Activated naive CD4-positive, alpha-beta T cell treated with anti-CD3 and anti-CD28 coated beads, Interleukin-2, amount 50 U/mL, for 16 hours (primary cell): ENCODE data around the gene TENT4A.
A peak's percentile ranks its signal among the peaks of the same experiment; 100 is the strongest.
"Not testable (repeated sequence)": the region's sequence is repeated elsewhere in the genome, so short reads cannot be mapped to it uniquely, and the experiment has no call there.

Experiments used
- DNase-seq: peaks from one replicate; pipeline ENCODE4 v3.0.0-alpha.2; 2020

Gene TENT4A

DNA sequence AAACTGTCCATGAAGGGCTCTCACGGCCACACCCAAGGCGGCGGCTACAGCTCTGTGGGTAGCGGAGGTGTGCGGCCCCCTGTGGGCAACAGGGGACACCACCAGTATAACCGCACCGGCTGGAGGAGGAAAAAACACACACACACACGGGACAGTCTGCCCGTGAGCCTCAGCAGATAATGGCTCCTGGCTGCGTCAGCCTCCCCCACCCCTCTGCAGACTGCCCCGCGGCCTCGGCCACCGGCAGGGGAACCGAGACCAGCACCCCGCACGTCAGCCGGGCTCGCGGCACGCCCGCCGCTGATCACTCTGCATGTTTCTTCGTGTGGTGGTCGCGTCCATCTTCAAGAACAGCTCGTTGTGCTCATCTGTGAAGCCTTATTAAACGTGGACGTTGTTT, 41.5 kb downstream of the TENT4A start:
- no peak for DNase-seq

DNA sequence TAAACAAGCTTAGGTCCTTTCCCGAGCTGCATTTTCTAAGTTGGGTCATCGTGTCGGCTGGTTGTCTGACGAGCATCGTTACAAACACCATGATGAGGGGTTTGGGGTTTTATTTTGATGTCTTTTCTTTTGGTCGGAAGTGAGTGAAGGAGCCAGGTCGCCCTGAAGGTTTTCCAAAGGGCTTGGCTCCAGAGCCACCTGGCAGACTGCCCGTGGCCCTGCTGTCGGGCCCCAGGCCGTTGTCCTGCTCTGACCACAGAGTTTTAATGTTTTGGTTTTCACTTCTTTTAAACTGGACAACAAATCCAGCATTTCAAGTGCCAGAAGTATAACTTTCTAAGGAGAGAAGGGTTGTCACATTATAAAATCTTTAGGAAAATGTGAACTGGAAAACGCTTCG, 42.3 kb downstream of the TENT4A start:
- no peak for DNase-seq

DNA sequence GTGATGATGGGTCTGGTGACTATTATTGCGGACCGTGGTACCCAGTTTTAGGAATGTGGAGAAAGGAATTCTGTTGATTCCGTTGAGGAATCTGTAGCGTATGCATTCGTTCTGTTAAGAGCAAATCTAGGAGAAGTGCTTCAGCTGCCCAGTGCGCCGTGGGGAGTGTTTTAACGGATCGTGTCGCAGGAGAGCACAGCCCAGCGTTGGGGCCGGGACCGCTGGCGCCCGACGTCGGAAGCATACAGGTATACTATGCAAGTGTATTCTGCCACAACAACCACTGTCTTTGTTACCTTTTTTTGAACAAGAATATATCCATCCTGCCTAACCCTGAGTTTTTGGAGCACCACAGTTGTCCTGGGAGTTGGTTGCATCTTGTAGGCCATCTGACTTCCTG, 42.7 kb downstream of the TENT4A start:
- no peak for DNase-seq

DNA sequence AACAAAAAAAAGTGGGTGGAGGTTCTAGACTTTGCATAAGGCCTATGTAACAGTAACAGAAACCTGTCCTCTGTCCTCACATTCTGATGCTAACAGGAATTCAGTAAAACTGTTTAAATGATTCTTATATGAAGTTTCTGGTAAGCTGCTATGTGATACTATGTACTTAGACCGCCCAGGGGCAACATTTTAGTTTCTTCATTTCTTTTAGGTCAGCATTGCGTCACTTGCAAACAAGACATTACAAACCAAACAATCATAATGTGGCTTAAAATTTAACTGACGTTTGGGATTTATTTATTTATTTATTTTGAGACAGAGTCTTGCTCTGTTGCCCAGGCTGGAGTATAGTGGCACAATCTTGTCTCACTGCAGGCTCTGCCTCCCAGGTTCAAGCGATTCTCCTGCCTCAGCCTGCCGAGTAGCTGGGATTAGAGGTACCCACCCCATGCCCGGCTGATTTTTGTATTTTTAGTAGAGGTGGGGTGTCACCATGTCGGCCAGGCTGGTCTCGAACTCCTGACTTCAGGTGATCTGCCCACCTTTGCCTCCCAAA, 44.3 kb downstream of the TENT4A start:
- DNase-seq = no peak

DNA sequence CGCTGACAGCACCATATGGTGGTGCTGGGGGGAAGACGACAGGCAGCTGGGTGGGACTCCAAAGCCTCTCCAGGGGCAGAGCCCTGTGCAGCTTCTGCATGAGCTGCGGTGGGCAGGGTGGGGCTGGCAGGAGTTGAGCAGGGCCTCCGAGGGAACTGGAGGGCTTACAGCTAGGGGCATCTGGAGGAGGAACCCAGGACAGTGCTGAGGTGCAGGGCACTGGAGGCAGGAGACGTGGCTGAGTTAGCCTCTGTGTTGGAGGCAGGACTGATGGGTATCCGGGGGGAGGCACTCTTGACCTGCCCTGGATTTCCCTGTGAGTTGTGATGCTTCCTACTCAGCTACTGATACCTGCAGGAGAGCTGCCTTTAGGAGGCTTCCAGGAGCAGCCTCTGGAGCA, 45.0 kb downstream of the TENT4A start:
- DNase-seq = no peak

DNA sequence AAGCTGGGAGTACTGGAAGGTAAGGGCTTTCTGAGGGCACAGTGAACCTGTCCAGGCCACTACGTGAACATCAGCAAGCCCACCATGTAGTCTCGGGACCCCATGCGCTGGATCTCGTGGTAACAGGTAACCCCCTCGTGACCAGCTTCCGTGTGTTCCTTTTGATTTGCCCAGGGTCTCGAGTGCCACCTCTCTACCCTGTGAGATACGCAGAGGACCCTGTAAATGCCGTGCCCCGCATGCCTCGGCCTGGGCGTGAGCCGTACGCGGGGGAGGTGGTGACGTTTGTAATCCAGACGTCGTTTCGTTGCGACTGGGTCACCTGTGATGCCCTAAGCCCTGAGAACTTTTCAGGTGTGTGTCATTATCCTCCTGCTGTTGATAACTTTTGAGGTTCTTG, 45.5 kb downstream of the TENT4A start:
- no peak for DNase-seq

DNA sequence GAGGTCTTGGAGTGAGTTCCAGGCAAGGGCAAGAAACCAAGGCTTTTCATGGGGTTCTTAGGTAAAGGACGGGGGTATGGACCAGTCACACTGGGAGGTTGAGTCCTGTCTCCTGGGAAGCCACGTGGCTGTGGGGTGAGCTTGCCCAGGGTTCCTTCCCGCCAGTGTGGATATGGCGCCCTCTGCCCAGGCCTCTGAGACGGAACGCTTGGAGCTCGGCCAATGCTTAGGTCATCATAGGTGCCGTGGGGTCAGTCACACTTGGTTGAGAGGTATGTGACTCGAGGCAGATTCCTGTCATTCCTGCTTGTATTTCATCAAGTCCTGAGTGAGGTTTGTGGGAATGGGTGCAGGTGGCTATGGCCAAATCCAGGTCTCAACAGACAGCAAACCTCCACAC, 46.2 kb downstream of the TENT4A start:
- DNase-seq = no peak

DNA sequence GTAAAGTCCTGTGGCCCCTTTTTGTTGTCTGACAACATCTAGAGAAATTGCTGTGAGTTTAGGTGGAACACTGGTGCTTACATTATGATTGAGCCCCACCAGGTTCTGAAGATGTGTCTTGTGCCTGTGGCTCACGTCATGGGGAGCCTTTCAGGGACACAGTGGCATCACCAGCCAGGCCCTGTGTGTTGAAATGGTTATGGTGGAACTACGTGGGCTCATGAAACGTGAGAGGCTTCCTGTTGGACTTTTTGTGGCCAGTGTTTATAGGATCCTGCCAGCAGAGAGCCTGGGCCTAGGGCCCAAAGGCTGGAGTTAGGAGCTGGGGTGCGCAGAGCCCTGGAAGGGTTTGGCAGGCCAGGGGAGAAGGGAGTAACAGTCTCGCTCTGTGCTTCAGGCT, 46.8 kb downstream of the TENT4A start:
- DNase-seq = no peak

DNA sequence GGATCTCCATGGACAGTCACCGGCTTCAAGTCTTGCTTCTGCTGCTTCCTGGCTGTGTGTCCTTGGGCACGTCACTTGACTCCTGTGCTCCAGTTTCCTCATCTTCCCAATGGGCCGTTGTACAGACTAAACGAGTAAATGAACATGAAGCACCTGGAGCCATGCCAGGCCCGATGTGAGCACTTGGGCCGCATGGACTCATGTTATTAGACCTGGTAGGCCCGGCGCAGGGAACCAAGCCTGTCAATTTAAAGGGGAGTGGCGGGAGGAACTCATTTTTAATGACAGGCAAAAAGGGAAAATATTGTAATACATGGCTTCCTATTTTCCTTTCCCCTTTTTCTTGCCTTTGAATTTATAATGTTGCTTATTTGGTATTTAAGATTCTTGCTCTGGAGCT, 47.5 kb downstream of the TENT4A start:
- DNase-seq = no peak

DNA sequence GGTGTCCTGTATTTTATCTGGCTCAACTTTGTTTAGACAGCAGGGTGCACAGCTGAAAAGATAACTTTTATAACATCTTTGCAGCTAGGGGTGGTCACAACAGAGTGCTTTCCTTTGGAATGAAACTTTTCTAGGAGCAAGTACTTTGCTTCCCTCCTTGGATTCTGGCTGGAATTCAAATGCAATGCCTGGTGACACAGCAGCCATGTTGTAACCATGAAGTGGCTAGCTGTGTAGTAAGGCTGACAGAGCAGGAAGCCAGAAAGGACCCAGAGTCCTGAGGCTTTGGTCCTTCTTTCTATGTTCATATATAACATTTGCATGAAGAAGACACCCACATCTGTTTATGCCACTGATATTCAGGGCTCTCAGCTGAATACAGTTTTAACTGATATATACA, 48.1 kb downstream of the TENT4A start:
- DNase-seq = no peak

DNA sequence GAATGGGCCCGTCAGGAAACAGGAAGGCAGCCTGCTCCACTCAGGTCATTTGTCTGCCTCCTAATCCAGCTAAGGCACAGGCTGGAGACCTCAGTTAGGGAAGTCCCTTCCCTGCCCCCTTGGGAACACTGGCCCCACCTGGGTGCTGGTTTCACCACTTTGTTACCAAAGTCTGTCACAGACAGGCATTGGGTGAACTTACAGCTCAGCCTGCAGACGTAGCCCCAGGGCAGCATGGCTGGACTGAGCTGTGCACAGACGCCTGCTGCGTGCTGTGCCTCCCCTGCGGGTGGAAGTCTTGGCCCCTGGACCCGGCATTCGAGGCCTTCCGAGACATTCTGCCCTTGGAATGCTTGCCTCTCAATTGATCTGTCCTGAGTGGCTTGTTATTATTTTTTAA, 48.9 kb downstream of the TENT4A start:
- no peak for DNase-seq

DNA sequence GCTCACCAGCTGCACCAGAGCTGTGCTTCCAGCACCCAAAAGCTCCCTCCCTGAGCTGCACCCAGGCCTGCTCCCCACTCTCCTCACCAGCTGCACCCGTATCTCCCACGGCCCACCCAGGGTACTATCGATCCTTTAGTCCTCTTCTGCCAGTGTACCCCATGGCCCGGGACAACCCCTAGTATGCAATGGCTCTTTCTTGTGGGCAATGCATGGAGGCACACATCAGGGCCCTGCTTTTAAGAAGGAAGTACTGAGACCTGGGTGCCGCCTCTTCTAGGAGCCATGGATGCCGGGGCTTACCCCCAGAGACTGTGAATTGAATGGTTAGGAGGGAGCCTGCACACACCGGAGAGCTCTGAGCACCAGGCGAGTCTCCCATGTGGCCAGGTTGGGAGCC, 49.5 kb downstream of the TENT4A start:
- no peak for DNase-seq

DNA sequence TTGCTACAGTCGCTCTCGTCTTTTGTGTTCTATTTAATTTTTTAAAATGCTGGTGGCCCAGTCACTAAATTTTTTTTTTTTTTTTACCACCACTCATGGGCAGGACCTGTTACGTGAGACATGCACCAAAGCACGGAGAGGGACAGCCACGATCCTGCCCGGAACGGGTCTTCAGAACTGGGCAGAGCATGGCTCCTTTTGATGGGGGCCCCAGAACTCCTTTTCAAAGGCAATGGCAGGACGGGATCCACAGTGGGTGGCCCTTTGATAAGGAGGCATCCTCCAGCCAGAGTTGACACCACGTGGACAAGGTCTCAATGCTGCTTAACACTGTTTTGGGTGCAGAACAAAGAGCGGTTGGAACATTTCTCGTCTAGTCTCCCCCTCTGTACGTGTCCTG, 50.0 kb downstream of the TENT4A start:
- DNase-seq = no peak

DNA sequence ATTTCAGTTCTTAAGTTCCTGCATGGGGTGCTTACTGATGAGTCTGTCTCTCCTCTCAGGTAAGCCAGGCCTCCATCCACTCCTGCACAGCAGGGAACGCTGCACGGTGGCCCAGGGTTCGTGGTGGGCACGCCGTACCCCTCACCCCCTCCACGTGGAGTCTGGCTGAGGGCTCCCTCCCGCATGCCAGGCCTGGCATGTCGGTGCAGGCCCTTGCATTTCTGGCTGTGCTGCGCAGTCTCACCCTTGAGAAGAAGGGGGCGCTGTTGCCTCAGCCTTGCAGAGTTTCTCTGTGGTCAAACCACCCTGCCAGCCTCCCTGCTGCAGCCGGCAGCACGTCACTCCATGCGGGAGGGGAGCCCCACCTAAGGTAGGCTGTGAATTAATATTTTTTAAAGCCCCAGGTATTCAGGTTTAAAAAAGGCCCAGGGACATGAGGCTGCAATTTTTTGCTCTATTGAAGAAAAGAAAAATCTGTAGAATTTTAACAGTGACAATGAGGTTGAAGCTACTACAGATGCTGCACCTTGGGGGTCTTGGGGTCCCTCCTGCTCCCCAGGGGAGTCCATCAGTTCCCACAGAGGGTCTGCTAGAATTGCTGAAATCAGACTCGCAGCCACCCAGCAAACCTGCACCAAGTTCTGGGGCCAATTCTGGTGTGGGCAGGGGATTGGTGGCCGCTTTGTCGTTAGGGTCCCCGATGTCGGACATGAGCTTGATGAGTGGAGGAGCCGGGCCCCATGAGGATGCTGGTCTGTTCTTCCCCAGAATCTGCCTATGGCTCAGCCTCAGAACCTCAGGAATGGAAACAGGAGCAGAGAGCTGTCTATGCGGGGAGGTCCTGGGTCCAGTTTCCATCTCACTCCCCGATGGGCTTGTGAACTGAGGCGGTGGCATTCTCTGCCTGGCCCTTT, 52.6 kb downstream of the TENT4A start:
- DNase-seq = peak; percentile 55

DNA sequence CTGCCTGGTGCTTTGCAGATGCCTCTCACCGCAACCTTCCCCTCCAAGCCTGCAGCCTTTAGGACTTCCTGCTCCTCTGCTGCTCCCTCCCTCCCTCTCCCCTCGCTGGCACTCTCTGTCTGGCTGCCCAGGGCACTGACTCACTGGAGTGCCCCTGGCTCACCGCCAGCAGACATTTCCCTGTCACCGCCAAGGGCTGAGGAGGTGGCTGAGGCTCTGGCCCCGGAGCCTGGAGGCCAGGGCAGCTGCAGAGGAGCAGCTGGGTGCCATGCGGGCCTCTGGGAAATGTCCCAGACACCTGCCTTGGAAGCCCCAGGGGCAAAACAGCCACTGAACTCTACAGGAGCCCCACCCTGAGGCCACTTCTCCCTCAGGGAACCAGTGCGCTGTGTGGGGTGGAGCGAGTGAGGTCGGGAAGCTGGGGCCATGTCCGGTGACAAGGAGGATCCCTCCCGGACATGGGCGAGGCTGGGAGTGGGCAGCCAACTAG, 53.4 kb downstream of the TENT4A start:
- peak; percentile 42 for DNase-seq

DNA sequence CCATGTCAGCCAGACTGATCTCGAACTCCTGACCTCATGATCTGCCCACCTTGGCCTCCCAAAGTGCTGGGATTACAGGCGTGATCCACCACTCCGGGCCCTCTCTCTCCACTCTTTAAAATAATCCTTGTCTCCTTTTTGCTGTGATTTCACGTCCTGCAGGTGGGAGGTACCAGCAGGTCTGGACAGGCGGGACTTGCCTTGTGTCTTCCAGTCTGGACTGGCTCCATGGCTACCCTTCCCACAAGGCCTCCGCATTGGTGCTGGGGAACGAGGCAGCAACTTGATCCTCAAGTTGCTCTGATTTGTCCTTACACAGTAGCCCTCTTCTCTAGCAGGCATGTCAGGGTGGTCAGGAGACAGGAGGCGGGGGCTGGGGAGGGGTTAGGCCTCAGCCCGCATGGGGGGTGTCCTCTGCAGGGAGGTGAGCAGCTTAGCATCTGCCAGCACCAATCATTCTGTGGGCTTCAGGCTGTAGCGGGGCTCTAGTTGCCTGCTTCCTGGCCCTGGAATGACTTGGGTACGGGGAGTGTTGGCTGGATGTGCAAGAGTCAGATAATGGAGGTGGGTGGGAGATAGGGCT, 54.3 kb downstream of the TENT4A start:
- DNase-seq = no peak

DNA sequence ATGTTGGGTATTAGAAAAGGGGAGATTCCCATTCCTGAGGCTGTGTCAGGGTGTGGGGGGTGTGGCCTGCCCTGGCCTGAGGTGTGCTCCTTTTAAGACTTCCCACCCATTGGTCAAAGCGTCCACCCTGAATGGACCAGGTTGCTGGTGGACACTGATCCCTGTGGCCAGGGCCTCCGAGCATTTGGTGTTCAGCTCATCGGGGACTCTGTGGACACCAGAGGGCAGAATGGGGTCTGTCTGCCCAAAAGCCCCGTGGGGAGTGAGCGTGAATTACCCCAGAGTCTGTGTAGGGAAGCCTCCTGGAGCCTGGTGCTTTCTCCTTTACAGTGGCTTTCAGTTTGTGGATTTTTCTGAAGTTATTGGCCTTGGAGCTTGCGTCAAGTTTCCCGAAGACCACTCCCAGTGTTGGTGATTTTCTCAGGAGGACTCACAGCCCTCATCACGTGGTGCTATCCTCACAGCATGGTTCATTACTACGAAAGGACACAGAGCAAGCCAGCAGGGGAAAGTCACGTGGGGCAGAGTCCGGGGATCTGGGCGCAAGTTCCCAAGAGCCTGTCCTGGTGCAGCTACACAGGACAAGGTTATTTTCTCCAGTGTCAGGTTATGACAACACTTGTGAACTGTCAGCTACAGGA, 55.5 kb downstream of the TENT4A start:
- no peak for DNase-seq

DNA sequence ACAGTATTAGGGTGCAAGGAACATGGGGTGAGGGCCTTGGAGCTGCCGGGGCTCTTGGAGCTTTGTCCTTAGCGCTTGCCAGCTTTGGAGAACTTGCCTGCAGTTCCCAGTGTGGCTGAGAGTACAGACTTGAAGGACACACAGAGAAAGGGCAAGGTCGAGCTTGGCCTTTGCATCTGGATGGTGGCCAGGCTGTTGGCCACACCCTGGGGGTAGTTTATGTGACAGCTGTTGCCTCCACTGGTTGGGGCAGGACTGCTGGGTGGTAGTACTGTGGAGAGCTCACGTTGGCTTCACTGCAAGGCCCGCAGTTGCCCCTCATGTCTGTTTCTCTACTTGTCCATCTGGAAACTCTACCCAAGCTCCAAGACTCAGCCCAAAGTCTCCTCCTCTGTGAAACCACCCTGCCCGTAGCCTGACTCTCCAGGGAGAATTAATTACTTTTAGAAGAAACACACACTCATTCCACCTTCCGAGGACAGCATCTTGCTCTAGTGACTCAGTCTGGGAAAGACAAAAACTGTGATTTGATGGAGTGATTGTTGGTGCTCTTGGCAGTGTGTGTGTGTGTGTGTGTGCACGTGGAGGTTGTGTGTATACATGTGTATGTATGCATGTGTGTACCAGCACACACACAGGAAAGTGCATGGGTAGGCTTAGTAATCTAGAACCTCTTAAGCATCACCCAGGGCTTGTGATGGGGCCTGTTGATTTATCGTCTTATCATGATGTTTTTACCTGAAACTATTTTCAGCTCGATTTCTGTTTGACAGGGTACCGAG, 57.8 kb downstream of the TENT4A start:
- no peak for DNase-seq

DNA sequence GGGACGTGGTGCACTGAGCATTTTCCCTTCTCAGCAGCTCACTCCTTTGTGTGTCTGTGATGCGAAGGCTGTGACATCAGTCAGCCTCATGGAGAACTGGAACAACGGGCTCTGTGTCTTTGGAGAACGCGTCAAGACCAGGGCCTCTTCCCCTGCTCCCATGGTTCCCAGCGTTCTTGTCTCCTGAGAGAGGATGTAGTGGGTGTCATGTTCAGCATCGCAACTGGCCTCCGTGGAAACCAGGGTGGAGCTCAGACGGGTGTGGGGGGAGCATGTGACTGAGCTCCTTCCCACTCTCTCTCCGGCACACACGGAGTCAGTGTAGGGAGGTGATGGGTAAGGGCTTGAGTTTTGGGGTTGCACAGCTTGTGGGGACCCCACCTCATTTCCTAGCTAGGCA, 59.7 kb downstream of the TENT4A start:
- DNase-seq = no peak

DNA sequence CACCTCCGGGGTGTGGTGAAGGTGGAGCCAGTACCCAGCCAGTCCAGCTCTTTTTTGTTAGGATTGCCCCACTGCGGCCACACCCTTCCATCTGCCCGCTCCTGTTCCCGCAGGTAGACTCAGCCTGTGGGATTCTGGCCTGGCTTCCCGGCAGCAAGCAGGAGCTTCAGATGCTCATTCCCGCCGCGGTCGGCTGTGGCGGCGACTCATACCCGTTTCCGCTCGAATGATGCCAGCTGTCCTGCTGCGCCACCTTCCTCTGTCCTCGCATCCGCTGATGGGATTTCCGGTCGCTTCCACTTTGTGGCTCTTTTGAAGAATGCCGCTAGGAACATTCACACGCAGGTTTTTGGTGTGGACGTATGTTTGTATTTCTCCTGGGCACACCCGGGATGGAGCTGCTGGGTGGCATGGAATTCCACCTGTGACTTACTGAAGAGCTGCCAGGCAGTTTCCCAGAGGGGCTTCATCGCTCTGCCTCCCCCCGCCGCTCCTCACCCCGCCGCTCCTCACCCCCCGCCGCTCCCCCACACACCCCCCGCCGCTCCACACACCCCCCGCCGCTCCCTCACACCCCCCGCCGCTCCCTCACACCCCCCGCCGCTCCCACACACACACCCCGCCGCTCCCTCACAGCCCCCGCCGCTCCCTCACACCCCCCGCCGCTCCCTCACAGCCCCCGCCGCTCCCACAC, 60.3 kb downstream of the TENT4A start:
- no peak for DNase-seq

DNA sequence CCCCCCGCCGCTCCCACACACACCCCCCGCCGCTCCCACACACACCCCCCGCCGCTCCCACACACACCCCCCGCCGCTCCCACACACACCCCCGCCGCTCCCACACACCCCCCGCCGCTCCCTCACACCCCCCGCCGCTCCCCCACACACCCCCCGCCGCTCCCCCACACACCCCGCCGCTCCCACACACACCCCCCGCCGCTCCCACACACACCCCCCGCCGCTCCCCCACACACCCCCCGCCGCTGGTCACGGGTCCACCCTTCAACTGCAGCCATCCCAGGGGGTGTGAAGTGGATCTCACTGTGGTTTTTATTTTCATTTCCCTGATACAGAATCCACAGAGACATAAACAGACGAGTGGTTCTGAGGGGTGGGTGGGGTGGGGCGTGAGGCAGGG, 61.0 kb downstream of the TENT4A start:
- DNase-seq = not testable (repeated sequence)

DNA sequence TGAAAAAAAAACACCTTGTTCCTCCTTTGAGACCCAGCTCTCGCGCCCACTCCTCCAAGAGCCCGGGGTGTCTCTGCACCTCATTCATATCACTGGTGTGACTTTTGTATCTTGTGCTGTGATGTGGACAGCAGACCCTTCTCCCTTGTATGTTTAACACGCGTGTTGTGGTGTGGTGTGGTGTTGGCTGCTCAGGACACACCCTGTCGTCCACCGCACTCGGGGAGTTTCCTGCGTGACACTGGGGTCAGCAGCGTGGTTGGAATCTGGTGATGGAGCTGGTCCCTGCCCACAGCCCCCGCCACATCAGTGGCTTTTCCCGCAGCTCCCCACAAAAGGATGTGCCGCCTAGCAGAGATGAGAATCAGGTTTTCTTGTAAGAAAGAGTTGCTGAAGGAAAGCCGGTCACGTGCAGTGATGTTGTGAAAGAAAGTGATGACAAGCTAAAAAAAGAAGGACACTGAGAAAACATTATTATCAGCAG, 61.5 kb downstream of the TENT4A start:
- DNase-seq = no peak
